Activated CD4-positive, alpha-beta T cell treated with anti-CD3 and anti-CD28 coated beads, Interleukin-2, Interleukin-4, amounts not matched to agents 100 ng/mL and 50 ng/mL, durations not matched to agents 16 hours and 8 hours (primary cell): ENCODE results near the gene COL7A1.

Experiments used
- DNase-seq: peaks from one replicate; pipeline ENCODE4 v3.0.0-alpha.2; 2020; ENCODE audit warnings: low spot score

Gene COL7A1

GRCh38 chr3:48619541-48620524 lies 24.7 kb upstream of the COL7A1 start:
- DNase-seq, result no peak

- no peak for DNase-seq
These were observed 22.4 kb upstream of the COL7A1 start for GRCh38 chr3:48617559-48617958.

DNA sequence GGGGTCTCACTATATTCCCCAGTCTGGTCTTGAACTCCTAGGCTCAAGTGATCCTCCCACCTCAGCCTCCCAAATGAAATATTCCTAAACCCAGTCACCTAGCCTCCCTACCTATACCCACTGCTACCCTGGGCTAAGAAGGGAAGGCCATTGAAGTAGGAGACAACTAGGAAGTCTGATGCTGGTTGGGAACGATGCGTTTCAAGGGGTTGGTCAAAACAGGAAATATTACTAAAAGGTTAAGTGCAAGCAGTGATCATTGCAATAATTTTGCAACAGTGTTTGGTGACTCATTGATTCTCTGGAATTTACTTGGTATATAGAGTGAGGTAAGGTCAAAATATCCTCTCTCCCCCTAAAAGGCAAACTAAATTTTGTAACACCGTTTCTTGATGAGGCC lies 18.9 kb upstream of the COL7A1 start:
- peak; percentile 84 for DNase-seq

DNA sequence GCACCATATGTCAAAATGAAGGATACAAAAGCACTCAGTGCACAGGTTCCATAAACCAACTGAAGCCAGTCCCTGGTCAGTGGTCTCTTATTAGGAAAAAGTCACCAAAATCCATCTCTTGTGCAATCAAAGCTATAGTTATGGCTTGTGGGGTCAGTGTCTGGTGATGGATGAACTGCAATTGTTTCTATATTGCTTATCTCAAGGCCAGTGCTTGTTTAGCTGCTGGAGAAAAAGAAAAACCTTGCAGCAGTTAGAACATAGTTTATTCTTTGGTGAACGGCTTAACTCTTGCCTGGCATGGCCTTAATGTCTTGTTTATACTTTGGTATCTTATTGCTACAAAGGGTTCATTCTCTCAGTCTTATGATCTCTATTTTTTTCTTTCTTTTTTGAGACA lies 17.2 kb upstream of the COL7A1 start:
- no peak for DNase-seq

GRCh38 chr3:48609088-48610005 lies 14.2 kb upstream of the COL7A1 start, which contains the start of gene UQCRC1:
Gene UQCRC1, minus strand, starts transcription at chr3:48609646. Its CDS starts 26 bp downstream, at chr3:48609620.
- DNase-seq, result peak; percentile 95

DNA sequence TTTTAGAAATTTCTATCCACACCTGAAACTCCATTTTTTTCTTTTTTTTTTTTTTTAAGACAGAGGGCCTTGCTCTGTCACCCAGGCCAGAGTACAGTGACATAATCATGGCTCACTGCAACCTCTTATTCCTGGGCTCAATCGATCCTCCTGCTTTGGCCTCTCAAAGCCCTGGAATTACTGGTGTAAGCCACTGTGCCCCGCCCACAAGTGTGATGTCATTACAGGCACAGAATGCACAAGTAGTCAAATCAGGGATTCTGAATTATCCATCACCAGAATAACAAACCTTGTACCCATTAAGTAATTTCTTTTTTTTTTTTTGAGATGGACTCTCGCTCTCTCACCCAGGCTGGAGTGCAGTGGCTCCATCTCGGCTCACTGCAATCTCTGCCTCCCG lies 12.4 kb upstream of the COL7A1 start:
- no peak for DNase-seq

- no peak for DNase-seq
These were observed 6.5 kb upstream of the COL7A1 start for GRCh38 chr3:48601622-48601994.

- no peak for DNase-seq
These were observed 5.8 kb upstream of the COL7A1 start for GRCh38 chr3:48600711-48601621.

- DNase-seq, result no peak
These were observed 4.6 kb upstream of the COL7A1 start for GRCh38 chr3:48599509-48600285.

GRCh38 chr3:48599077-48599501 lies 4.0 kb upstream of the COL7A1 start:
- DNase-seq, result no peak

GRCh38 chr3:48598323-48599076 lies 3.4 kb upstream of the COL7A1 start:
- no peak for DNase-seq

DNA sequence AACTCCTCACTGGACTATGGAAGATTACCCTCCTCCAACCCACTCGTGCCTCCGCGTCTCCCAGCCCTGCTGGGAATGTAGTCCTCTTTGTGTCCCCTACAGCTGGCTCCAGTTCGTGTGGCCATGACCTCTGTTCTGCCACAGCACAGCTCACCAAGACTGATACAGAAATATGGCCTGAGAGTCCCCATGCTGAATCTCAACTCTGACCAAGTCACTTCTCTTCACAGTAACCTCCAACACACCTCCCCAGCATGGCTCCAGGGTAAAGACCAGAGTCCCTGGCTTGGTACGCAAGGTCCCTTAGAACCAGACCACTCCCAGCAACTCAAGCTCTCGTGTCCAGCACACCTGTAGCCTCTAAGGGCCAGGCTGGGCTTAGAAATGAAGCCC lies 2.3 kb upstream of the COL7A1 start:
- DNase-seq, result no peak

- DNase-seq, result no peak
These were observed 1.7 kb upstream of the COL7A1 start for GRCh38 chr3:48596676-48597407.

- DNase-seq, result no peak
These were observed 1.0 kb upstream of the COL7A1 start for GRCh38 chr3:48596157-48596556.

DNA sequence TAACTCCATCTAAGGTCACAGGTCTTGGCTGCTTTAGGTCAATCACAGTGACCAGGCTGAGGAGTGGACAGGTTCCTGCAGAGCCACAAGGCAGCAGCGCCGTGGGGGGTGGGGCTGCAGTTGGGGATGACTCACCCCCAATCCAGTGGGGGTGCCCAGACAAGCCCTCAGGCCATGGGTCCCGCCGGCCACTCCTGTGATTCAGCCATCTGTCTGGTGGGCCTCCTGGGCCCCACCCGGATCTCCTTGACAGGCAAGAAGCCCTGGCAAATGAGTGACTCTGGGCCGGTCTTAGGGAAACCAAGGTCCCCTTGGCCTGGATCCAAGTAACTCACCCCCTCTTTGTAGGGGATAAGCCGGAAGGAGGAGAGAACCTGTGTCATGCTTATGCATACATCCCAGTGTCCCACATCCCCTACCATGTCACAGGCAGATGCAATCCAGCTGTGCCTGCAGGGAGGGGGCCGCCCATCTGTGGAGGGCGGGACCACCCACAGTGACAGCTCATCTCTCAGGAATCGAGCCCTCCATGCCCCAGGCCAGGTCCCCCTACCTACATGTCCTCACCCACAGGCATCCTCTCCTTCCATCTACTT lies 495 bp upstream of the COL7A1 start:
- no peak for DNase-seq

DNA sequence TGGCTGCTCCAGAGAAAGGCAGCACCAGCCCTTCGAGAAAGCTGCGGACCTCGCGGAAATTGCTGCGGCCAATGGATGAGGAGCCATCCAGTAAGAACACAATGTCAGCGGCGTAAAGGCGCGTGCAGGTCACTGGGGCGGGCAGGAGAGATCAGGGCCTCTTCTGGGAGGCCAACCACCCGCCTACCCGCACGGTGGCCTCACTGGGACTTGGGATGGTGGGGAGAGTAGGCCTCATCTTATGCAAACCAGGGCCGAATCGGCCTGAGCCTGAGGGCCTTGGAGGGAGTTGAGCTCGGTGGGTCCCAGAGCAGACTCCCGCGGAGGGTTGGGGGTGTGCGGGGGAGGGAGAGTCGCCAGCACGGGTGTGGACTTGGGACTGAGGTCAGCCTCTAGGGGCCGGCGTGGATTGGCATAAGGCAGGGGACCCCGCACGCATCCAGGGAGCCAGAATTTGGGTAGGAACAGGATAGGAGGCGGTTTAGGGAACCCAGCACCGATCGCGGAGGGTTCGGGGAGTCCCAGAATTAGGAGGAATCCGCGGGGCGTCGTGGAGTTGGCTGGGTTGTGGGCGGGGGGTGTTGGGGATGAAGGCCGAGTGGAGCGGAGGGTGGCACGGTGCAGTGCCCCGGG lies 596 bp downstream of the COL7A1 start:
- DNase-seq, result no peak

DNA sequence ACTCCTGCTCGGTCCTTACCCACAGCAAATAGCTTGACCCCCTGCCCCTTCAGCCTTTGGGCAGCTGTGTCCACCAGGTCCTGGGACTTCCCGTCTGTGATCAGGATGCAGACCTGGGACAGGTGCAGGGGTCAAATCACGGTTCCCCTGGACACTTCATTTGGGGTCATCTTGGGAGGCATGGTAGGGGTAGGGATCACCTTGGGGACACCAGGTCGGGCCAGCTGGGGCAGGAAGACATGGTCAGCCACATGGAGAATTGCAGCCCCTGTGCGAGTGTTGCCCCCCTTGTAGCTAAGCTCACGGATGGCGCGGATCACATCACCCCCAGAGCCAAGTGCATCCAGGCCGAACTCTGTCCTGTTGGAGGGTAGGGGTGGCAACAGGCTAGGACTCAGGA lies 1.8 kb downstream of the COL7A1 start:
- no peak for DNase-seq

DNA sequence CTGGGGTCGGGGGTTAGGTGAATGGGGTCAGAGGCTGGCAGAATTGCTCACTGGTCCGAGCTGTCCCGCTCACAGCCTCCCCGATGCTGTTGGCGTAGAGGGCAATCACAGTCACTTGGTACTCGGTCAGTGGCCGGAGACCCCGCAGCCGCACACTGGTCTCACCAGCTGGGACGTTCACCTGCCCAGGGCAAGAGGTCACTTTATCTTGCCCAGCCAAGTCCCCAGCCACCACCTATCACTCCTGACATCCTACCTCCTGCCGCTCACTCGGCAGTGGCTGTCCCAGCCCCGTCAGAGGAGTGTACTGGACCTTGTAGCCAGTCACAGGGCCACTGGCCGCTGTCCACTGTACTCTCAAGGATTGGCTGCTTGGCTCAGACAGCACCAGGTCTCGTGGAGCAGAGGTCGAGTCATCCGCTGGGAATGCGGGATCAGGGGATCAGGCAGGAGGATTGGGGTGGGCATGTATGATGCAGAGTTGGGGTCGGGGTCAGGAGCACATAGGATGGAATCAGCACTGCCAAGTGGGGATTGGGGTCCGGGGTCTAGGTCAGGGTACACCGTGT lies 2.5 kb downstream of the COL7A1 start:
- no peak for DNase-seq
